ENCODE data around the gene UBE2K.

- no peak for TF ChIP-seq NFYB (IDR thresholded peaks at IDR 0.05; ENCODE audit: insufficient read depth, low read depth, low read length)
- no peak for TF ChIP-seq POLR2AphosphoS5 (IDR thresholded peaks at IDR 0.05; ENCODE audit: low read length)
- TF ChIP-seq, protein P1, sequence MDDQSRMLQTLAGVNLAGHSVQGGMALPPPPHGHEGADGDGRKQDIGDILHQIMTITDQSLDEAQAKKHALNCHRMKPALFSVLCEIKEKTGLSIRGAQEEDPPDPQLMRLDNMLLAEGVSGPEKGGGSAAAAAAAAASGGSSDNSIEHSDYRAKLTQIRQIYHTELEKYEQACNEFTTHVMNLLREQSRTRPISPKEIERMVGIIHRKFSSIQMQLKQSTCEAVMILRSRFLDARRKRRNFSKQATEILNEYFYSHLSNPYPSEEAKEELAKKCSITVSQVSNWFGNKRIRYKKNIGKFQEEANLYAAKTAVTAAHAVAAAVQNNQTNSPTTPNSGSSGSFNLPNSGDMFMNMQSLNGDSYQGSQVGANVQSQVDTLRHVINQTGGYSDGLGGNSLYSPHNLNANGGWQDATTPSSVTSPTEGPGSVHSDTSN (IDR thresholded peaks at IDR 0.05; ENCODE audit: insufficient replicate concordance, low read depth, low read length) = no peak
These were observed 35.3 kb upstream of the UBE2K start for GRCh38 chr4:39662683-39663082.
